Bronchial epithelial cell (primary cell): ENCODE data around the gene FGGY. TPM values are rescaled to one million over a fixed set of nuclear protein-coding genes. Genes with fewer than 3 reads are reported as not detected.

Source experiments
- DNase-seq: peaks from one replicate; pipeline ENCODE4 v3.0.0-alpha.2; 2010; ENCODE audit warnings: low read depth
- FAIRE-seq: peaks from 2 replicates; lab custom pipeline; 2011; peaks lifted over from hg19 to GRCh38; lab: Jason Lieb, UNC
- H3K27me3 ChIP-seq: 2 replicates; pipeline ENCODE4 v1.5.1; 2011; ENCODE audit warnings: low read length; ENCODE audit not compliant: control insufficient read depth, insufficient read depth
- H3K36me3 ChIP-seq: 2 replicates; pipeline ENCODE4 v1.5.1; 2011; ENCODE audit warnings: low read length; ENCODE audit not compliant: control insufficient read depth, insufficient read depth
- H3K4me3 ChIP-seq: 2 replicates; pipeline ENCODE4 v1.5.1; 2011; ENCODE audit warnings: mild to moderate bottlenecking, low read depth, low read length, control low read depth
- total RNA-seq: library from RNA; depleted of rRNA; stranded (reverse); fragments of >200 nt; gene quantifications from 2 replicates; pipeline ENCODE4 v1.2.1, GENCODE V29; 2014
- TF ChIP-seq, protein P1 (sequence below): IDR thresholded peaks from 2 replicates; pipeline ENCODE4 v1.5.1; 2011; ENCODE audit warnings: mild to moderate bottlenecking, moderate library complexity, low read length, control low read depth, inconsistent platforms; ENCODE audit not compliant: insufficient read depth, severe bottlenecking

Gene FGGY
- total RNA-seq, 1 donor from 2014 or later, result 20.0 TPM

DNA sequence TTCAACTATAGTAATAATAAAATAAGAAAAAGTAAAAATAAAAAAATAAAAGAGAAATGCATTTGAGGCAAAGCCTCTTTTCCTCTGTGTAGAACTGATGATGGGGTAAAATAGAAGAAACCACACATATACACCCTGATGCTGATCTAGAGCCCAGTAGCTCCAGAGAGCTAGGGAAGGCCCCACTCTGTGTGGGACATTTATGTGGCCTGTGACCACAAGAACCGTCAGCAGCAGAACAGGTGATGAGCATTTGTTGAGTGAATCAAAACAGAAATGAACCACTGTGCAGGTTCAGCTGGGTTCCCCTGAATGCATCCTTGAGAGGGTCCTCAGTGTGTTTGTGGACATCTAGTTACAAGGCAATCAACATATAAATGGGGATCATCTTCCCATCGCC lies 296.0 kb downstream of the FGGY start:
- Histone ChIP-seq H3K36me3 (no peaks in the 10 kb centered on the region), H3K4me3 (no peak overlapping the region), H3K27me3 (no peaks in the 10 kb centered on the region)
- TF ChIP-seq, protein P1, sequence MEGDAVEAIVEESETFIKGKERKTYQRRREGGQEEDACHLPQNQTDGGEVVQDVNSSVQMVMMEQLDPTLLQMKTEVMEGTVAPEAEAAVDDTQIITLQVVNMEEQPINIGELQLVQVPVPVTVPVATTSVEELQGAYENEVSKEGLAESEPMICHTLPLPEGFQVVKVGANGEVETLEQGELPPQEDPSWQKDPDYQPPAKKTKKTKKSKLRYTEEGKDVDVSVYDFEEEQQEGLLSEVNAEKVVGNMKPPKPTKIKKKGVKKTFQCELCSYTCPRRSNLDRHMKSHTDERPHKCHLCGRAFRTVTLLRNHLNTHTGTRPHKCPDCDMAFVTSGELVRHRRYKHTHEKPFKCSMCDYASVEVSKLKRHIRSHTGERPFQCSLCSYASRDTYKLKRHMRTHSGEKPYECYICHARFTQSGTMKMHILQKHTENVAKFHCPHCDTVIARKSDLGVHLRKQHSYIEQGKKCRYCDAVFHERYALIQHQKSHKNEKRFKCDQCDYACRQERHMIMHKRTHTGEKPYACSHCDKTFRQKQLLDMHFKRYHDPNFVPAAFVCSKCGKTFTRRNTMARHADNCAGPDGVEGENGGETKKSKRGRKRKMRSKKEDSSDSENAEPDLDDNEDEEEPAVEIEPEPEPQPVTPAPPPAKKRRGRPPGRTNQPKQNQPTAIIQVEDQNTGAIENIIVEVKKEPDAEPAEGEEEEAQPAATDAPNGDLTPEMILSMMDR, result no peak
- FAIRE-seq, result no peak
- DNase-seq, result no peak

DNA sequence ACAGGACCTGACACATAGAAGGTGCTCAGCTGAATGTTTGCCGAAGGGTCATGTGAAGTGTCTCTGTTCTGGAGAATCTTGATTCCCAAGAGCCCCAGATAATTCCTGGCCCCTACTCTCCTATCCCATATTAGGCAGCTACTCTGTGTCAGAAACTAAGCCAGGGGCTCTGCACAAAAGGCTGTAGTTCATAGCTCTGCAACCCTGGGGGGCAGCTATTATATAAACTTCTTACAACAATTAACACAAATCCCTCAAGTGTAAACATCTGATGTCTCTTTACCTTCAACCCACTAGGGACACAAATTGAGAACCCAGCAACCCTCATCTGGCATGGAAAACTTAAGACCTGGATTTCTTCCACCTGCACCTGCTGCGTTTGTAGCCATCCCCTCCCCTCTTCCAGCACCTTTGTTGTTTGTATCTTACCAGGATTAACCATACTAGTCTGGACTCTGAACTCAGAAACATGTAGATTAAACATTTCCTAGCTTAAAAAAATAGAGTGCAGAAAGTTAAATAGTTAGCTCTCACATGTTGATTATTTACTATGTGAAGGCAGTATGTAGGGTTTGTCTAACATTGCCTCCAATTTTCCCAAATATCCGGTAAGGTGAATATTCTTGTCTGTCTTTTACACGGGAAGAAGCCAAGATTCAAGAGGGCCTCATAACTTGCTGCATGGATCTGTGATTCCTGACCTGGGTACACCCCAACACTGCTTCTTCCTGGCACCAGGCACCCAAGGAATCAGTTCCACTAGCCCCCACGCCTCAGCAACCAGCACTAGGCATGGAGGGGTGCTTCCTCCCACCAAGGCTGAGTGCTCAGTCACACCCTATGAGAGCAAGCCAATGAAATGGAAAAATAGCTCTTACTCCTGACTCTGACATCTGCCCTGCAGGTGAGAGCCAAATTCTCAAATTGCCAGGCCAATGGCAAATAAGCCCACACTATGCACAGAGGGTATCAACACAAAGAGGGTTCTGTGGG lies 297.2 kb downstream of the FGGY start:
- DNase-seq (no peak), FAIRE-seq (no peak)
- TF ChIP-seq, protein P1, result no peak
- no peaks in the 10 kb centered on the region for H3K27me3 ChIP-seq
- H3K4me3 ChIP-seq, result no peak overlapping the region
- no peaks in the 10 kb centered on the region for H3K36me3 ChIP-seq

DNA sequence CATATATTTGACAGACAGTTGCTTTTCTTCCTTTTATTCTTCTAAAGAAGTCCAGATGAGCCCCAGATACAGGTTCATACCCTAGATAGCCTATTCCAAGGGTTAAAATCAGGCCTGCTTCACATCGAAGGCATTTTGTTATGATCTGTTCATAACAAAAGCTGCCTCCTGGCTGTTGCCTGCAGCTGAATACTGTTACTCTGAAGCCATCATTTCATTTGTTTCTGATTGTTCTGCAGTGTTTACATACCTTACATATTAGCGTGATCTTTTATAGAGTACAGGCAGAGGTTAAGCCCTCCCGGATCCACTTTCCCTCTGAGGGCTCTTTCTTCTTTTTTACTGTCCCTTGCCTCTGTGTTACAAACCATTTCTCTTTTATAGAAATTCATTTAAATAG lies 298.9 kb downstream of the FGGY start:
- no peak overlapping the region for H3K4me3 ChIP-seq
- no peak for FAIRE-seq
- H3K36me3 ChIP-seq, result no peaks in the 10 kb centered on the region
- DNase-seq, result peak; percentile 58
- TF ChIP-seq, protein P1, result no peak
- no peaks in the 10 kb centered on the region for H3K27me3 ChIP-seq

DNA sequence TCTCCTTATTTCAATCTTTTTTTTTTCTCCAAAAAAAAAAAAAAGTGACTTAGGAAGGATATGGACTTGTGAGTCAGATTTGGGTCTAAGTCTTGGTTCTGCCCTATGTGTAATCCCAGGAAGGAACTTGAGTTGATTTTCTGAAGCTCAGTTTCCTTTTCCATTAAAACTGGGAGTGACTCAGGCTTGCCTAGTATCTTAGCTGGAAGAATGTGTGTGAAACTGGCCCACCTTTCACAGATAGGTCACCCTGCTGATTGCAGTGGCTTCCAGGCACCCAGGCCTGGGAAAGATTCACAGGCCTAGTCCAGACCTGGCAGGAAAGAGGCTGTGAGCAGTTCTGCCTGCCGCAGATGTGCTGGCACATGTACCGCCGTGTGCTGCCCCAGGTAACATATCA lies 299.5 kb downstream of the FGGY start:
- TF ChIP-seq, protein P1, result no peak
- DNase-seq (peak; percentile 99), FAIRE-seq (no peak)

DNA sequence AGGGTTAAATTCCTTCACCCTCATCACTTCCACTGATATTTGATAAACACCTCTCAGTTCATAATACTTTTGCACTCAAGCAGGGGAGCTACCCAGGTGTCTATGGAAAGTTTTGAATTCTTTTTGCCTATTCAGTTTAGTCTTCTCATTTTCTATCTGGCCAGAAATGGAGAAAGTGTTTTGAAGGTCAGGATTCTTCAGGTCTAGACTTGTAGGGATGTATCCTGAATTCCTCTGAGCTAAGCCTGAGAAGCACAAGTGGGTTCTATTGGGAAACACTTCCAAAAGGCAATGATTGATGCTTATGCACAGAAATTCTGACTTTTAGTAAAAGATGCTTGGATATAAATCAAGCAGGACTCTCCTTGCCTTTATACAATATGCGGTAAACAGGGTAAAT lies 300.1 kb downstream of the FGGY start:
- Histone ChIP-seq H3K4me3 (no peak overlapping the region), H3K36me3 (no peaks in the 10 kb centered on the region), H3K27me3 (no peaks in the 10 kb centered on the region)
- TF ChIP-seq, protein P1, result no peak
- FAIRE-seq (no peak), DNase-seq (peak; percentile 86)

More for the DNA sequence above, 299.5 kb downstream of the FGGY start:
- H3K36me3 ChIP-seq, result no peaks in the 10 kb centered on the region
- no peaks in the 10 kb centered on the region for H3K27me3 ChIP-seq
- no peak overlapping the region for H3K4me3 ChIP-seq
